Bronchial smooth muscle cell (primary cell): ENCODE results near the gene FRMPD4. TPM values are rescaled to one million over a fixed set of nuclear protein-coding genes. Genes with fewer than 3 reads are reported as not detected.

Source experiments
- total RNA-seq: library from RNA; depleted of rRNA; stranded (reverse); fragments of >200 nt; gene quantifications from 2 replicates; pipeline ENCODE4 v1.2.1, GENCODE V29; 2014

The FRMPD4 gene
- total RNA-seq = 1.6 and 2.4 TPM in 2 replicates

DNA sequence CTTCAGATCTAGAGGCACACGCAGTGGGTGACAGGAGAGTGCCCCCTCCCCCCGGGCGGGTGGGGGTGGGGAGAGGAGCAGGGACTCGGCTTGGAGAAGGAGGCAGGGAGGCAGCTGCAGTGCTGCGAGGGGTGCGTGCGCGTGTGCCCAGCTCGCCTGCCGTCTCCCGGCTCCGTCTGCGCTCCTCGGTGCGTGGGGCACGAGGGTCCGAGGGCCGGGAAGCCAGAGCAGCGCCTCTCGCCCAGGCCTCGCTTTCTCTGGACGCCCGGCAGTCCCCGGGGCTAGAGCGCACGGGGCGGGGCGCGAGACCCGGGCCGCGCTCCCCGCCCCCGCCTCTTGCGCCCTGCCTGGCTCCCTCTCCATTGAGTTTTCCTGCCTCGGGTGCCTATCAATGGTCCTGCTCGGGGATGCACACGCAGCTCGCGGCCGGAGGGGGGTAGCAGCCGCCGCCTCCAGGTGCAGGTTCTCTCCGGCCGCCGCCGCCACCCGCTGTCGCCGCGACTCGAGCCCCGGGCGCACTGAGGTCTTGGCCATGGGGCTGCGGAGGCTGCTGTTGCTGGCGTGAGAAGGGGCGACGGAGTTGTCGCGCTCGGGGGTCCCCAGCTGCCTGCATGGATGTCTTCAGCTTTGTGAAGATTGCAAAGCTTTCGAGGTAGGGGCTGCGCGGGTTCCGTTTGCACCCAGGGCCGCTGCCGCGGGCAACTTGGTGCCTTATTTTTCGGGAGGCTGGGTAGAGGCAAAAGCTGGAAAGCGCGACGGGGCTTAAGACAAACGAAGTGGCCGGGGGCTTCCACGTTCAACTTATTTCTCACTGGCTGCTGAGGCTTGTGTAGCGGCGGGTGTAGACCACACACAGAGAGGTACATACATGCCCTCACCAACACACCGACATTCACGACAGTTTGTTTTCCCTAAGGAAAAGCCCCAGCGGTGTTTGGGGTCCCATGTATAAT lies at the start of gene FRMPD4:
Gene FRMPD4, plus strand, starts transcription at position 113 of the 953 bp plus-strand sequence. Its CDS starts 499 bp downstream, at position 612.

